H1 (cell line): ENCODE data around the gene CADM2. TPM values are rescaled to one million over a fixed set of nuclear protein-coding genes. Genes with fewer than 3 reads are reported as not detected.

ENCODE experiments used
- BCL11A ChIP-seq, 2 experiments: IDR thresholded peaks; one replicate each; pipeline ENCODE4 v1.6.1; 2011; ENCODE audit warnings: low read depth in 2 of 2, low read length in 2 of 2, mild to moderate bottlenecking in 2 of 2
- EZH2 ChIP-seq: fragments of 200-600 bp; sonication (generic); IDR thresholded peaks from 2 replicates; pipeline ENCODE4 v1.7.1; 2012; ENCODE audit warnings: low read depth, mild to moderate bottlenecking, moderate library complexity, low read length, inconsistent platforms; ENCODE audit not compliant: severe bottlenecking
- PHF8 ChIP-seq: fragments of 200-600 bp; sonication (generic); conservative IDR thresholded peaks from 2 replicates; pipeline ENCODE4 v1.7.1; 2012; ENCODE audit warnings: low read depth, mild to moderate bottlenecking, inconsistent platforms, low read length, moderate library complexity
- SRF ChIP-seq: IDR thresholded peaks from 2 replicates; pipeline ENCODE4 v1.6.1; 2011; ENCODE audit warnings: mild to moderate bottlenecking, low read depth, low read length, moderate library complexity
- polyA plus RNA-seq, 7 experiments: library from polyadenylated mRNA; depleted of rRNA in 3 of 7; stranded (reverse) in 5 of 7; unstranded in 2 of 7; fragments of >200 nt in 5 of 7; fragments of 200-250 nt in 2 of 7; gene quantifications; 1 replicate in 5 of 7; 2 replicates in 1 of 7; 4 replicates in 1 of 7; pipeline versions ENCODE4 v1.2.1 to v1.2.3, GENCODE V29; 2011 to 2013; ENCODE audit warnings: missing spikeins in 2 of 7, mixed read lengths in 2 of 7
- total RNA-seq: library from RNA; stranded (reverse); fragmentation: NEBNext Ultra II Directional; extraction: Animal tissue kit (Norgen Biotek cat#: 25700); gene quantifications from 2 replicates; pipeline ENCODE4 v1.2.1, GENCODE V29; 2021
- TF ChIP-seq, protein P1 (sequence below): fragments of 300-600 bp; sonication (generic); IDR thresholded peaks from 2 replicates; pipeline ENCODE4 v1.7.1; 2012; ENCODE audit warnings: low read length, moderate library complexity, mild to moderate bottlenecking, inconsistent platforms; ENCODE audit not compliant: insufficient replicate concordance
- TF ChIP-seq, protein P2 (sequence below), 3 experiments: IDR thresholded peaks; 1 replicate in 2 of 3; 2 replicates in 1 of 3; pipeline versions ENCODE4 v1.5.1 to v1.6.1; 2011; ENCODE audit warnings: low read length in 3 of 3, mild to moderate bottlenecking in 3 of 3, inconsistent platforms in 2 of 3, low read depth in 1 of 3, moderate library complexity in 1 of 3; ENCODE audit not compliant: insufficient read depth in 1 of 3; ENCODE audit errors: control extremely low read depth in 1 of 3

CADM2 gene
- total and polyA plus RNA-seq, 2 of the 8 experiments (the other 6 are each of a cell fraction or from before 2014, with no cell fraction given): 14.9 to 20.9 TPM

DNA sequence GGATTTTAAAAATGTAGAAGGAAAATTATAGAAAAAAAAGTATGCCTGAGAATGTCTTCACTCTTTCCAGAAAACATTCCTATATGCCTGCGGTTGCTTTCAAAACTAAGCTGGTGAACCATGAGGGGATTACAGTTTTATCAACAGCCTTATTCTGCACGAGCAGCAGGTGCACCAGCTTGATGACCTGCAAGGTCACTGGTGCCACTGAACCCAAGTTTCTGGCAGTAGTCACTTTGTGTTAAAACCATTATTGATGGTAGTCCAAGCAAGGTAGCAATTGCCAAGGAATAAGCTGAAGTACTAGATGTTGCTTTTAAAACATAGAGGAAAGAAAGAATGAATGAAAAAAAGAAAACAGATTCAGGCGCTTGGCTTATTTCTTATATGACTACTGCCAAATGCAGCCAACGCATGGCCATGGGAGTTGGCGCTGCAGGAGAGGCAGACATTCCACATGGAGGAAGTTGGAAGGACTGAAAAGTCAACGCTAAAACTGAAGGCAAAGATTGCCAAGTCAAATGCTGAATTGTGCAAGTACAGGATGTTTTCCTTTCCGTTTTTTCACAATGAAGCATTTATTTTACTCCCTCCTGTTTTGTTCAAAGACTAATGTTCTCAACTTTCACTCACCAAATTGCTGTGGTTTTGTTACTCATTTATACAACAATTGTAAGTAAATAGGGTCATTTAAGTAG lies 601.4 kb downstream of the CADM2 start (continued):
- TF ChIP-seq, protein P1, sequence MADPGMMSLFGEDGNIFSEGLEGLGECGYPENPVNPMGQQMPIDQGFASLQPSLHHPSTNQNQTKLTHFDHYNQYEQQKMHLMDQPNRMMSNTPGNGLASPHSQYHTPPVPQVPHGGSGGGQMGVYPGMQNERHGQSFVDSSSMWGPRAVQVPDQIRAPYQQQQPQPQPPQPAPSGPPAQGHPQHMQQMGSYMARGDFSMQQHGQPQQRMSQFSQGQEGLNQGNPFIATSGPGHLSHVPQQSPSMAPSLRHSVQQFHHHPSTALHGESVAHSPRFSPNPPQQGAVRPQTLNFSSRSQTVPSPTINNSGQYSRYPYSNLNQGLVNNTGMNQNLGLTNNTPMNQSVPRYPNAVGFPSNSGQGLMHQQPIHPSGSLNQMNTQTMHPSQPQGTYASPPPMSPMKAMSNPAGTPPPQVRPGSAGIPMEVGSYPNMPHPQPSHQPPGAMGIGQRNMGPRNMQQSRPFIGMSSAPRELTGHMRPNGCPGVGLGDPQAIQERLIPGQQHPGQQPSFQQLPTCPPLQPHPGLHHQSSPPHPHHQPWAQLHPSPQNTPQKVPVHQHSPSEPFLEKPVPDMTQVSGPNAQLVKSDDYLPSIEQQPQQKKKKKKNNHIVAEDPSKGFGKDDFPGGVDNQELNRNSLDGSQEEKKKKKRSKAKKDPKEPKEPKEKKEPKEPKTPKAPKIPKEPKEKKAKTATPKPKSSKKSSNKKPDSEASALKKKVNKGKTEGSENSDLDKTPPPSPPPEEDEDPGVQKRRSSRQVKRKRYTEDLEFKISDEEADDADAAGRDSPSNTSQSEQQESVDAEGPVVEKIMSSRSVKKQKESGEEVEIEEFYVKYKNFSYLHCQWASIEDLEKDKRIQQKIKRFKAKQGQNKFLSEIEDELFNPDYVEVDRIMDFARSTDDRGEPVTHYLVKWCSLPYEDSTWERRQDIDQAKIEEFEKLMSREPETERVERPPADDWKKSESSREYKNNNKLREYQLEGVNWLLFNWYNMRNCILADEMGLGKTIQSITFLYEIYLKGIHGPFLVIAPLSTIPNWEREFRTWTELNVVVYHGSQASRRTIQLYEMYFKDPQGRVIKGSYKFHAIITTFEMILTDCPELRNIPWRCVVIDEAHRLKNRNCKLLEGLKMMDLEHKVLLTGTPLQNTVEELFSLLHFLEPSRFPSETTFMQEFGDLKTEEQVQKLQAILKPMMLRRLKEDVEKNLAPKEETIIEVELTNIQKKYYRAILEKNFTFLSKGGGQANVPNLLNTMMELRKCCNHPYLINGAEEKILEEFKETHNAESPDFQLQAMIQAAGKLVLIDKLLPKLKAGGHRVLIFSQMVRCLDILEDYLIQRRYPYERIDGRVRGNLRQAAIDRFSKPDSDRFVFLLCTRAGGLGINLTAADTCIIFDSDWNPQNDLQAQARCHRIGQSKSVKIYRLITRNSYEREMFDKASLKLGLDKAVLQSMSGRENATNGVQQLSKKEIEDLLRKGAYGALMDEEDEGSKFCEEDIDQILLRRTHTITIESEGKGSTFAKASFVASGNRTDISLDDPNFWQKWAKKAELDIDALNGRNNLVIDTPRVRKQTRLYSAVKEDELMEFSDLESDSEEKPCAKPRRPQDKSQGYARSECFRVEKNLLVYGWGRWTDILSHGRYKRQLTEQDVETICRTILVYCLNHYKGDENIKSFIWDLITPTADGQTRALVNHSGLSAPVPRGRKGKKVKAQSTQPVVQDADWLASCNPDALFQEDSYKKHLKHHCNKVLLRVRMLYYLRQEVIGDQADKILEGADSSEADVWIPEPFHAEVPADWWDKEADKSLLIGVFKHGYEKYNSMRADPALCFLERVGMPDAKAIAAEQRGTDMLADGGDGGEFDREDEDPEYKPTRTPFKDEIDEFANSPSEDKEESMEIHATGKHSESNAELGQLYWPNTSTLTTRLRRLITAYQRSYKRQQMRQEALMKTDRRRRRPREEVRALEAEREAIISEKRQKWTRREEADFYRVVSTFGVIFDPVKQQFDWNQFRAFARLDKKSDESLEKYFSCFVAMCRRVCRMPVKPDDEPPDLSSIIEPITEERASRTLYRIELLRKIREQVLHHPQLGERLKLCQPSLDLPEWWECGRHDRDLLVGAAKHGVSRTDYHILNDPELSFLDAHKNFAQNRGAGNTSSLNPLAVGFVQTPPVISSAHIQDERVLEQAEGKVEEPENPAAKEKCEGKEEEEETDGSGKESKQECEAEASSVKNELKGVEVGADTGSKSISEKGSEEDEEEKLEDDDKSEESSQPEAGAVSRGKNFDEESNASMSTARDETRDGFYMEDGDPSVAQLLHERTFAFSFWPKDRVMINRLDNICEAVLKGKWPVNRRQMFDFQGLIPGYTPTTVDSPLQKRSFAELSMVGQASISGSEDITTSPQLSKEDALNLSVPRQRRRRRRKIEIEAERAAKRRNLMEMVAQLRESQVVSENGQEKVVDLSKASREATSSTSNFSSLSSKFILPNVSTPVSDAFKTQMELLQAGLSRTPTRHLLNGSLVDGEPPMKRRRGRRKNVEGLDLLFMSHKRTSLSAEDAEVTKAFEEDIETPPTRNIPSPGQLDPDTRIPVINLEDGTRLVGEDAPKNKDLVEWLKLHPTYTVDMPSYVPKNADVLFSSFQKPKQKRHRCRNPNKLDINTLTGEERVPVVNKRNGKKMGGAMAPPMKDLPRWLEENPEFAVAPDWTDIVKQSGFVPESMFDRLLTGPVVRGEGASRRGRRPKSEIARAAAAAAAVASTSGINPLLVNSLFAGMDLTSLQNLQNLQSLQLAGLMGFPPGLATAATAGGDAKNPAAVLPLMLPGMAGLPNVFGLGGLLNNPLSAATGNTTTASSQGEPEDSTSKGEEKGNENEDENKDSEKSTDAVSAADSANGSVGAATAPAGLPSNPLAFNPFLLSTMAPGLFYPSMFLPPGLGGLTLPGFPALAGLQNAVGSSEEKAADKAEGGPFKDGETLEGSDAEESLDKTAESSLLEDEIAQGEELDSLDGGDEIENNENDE: no peak
- TF ChIP-seq, protein P2, sequence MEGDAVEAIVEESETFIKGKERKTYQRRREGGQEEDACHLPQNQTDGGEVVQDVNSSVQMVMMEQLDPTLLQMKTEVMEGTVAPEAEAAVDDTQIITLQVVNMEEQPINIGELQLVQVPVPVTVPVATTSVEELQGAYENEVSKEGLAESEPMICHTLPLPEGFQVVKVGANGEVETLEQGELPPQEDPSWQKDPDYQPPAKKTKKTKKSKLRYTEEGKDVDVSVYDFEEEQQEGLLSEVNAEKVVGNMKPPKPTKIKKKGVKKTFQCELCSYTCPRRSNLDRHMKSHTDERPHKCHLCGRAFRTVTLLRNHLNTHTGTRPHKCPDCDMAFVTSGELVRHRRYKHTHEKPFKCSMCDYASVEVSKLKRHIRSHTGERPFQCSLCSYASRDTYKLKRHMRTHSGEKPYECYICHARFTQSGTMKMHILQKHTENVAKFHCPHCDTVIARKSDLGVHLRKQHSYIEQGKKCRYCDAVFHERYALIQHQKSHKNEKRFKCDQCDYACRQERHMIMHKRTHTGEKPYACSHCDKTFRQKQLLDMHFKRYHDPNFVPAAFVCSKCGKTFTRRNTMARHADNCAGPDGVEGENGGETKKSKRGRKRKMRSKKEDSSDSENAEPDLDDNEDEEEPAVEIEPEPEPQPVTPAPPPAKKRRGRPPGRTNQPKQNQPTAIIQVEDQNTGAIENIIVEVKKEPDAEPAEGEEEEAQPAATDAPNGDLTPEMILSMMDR (IDR thresholded peaks at IDR 0.05; ENCODE audit: control extremely low read depth in 1 of 3, insufficient read depth in 1 of 3, low read depth in 1 of 3, low read length in 3 of 3): no peak
- TF ChIP-seq SRF: no peak
- no peak for TF ChIP-seq PHF8
- TF ChIP-seq EZH2: no peak
- no peak for TF ChIP-seq BCL11A (IDR thresholded peaks at IDR 0.05; ENCODE audit: low read depth in 2 of 2, low read length in 2 of 2)
